NCI-H510A (cell line): ENCODE measurements around the gene CDK12.
"Not testable (repeated sequence)": the region's sequence is repeated elsewhere in the genome, so short reads cannot be mapped to it uniquely, and the experiment has no call there.

Source experiments
- DNase-seq: peaks from one replicate; lab custom pipeline; 2025; lab: John Stamatoyannopoulos, UW

The CDK12 gene

GRCh38 chr17:39461113-39461925, at the start of gene CDK12:
TSS of gene CDK12 (plus strand) at chr17:39461486. CDS start at chr17:39462072, 586 bp downstream.
- DNase-seq, result peak; percentile 98

GRCh38 chr17:39416141-39416540, 45.1 kb upstream of the CDK12 start:
- DNase-seq, result no peak

- DNase-seq, result no peak
Measured at GRCh38 chr17:39429600-39429999, 31.7 kb upstream of the CDK12 start.

- not testable (repeated sequence) for DNase-seq
Measured at GRCh38 chr17:39439868-39440267, 21.4 kb upstream of the CDK12 start.

- DNase-seq, result no peak
Measured at GRCh38 chr17:39443326-39443725, 18.0 kb upstream of the CDK12 start.

GRCh38 chr17:39447561-39447960, 13.7 kb upstream of the CDK12 start:
- DNase-seq, result no peak

GRCh38 chr17:39450051-39450450, 11.2 kb upstream of the CDK12 start:
- no peak for DNase-seq

GRCh38 chr17:39450847-39451581, 10.3 kb upstream of the CDK12 start, which contains the start of gene MED1:
TSS of gene MED1 (minus strand) at chr17:39451263. CDS start at chr17:39451062, 201 bp downstream.
- peak; percentile 96 for DNase-seq

- no peak for DNase-seq
Measured at GRCh38 chr17:39455919-39456318, 5.4 kb upstream of the CDK12 start.

GRCh38 chr17:39461926-39462569, 762 bp downstream of the CDK12 start:
- no peak for DNase-seq

- no peak for DNase-seq
Measured at GRCh38 chr17:39462631-39463375, 1.5 kb downstream of the CDK12 start.

- DNase-seq, result not testable (repeated sequence)
Measured at GRCh38 chr17:39464639-39465181, 3.4 kb downstream of the CDK12 start.

GRCh38 chr17:39468610-39469009, 7.3 kb downstream of the CDK12 start:
- not testable (repeated sequence) for DNase-seq

GRCh38 chr17:39473310-39473709, 12.0 kb downstream of the CDK12 start:
- no peak for DNase-seq

GRCh38 chr17:39479631-39480030, 18.3 kb downstream of the CDK12 start:
- not testable (repeated sequence) for DNase-seq

- no peak for DNase-seq
Measured at GRCh38 chr17:39483506-39483905, 22.2 kb downstream of the CDK12 start.

- DNase-seq, result no peak
Measured at GRCh38 chr17:39484178-39484577, 22.9 kb downstream of the CDK12 start.

- no peak for DNase-seq
Measured at GRCh38 chr17:39485555-39485954, 24.3 kb downstream of the CDK12 start.

- no peak for DNase-seq
Measured at GRCh38 chr17:39486242-39486641, 25.0 kb downstream of the CDK12 start.

- not testable (repeated sequence) for DNase-seq
Measured at GRCh38 chr17:39487490-39487889, 26.2 kb downstream of the CDK12 start.

GRCh38 chr17:39487946-39488345, 26.7 kb downstream of the CDK12 start:
- no peak for DNase-seq
